IMR-90 (cell line): ENCODE measurements around the gene TP63. TPM values are rescaled to one million over a fixed set of nuclear protein-coding genes. Genes with fewer than 3 reads are reported as not detected.

Experiments
- ATAC-seq: fragments of 200-7000 bp; cut with Tn5 transposase; 2 replicates; pipeline ENCODE4 v1.9.1; 2020; ENCODE audit warnings: low read depth, mild to moderate bottlenecking, moderate library complexity
- BruUV-seq: library from RNA; stranded (reverse); fragments of 400-500 nt; replicated peaks from 2 replicates; lab custom pipeline; 2021; lab: Mats Ljungman, UMichigan
- CTCF ChIA-PET: fragments of 300-600 bp; formaldehyde crosslinking; extraction: SDS; loops from one replicate; lab custom pipeline; 2021; ENCODE audit warnings: antibody characterized with exemption; lab: Yijun Ruan, JAX
- POLR2A ChIA-PET: fragments of 300-600 bp; sonication (Branson Sonifier 250); formaldehyde crosslinking; loops from one replicate; lab custom pipeline; 2022; ENCODE audit warnings: antibody characterized with exemption; ENCODE audit not compliant: unreplicated experiment; lab: Charles Lee
- DNase-seq: peaks from one replicate; pipeline ENCODE4 v3.0.0; 2013
- H2AFZ ChIP-seq: replicated peaks from 2 replicates; pipeline ENCODE3; 2013; ENCODE audit warnings: low read length, mild to moderate bottlenecking; ENCODE audit not compliant: poor library complexity
- H2AK5ac ChIP-seq: 2 replicates; pipeline ENCODE4 v1.6.1; 2013; ENCODE audit warnings: low read depth, low read length, inconsistent platforms
- H2AK9ac ChIP-seq: replicated peaks from 2 replicates; pipeline ENCODE3; 2013; ENCODE audit warnings: mild to moderate bottlenecking, low read depth, low read length, moderate library complexity; ENCODE audit not compliant: poor library complexity
- H2BK120ac ChIP-seq: 2 replicates; pipeline ENCODE4 v1.6.1; 2013; ENCODE audit warnings: low read depth, low read length, inconsistent platforms
- H2BK15ac ChIP-seq: 3 replicates; pipeline ENCODE4 v1.6.1; 2013; ENCODE audit warnings: low read depth, low read length, inconsistent platforms
- H2BK20ac ChIP-seq: 2 replicates; pipeline ENCODE4 v1.6.1; 2013; ENCODE audit warnings: low read depth, mild to moderate bottlenecking, inconsistent platforms, low read length, moderate library complexity
- H2BK5ac ChIP-seq: 2 replicates; pipeline ENCODE4 v1.6.1; 2013; ENCODE audit warnings: mild to moderate bottlenecking, low read depth, low read length, inconsistent platforms; ENCODE audit not compliant: poor library complexity, severe bottlenecking
- H3K14ac ChIP-seq: replicated peaks from 2 replicates; pipeline ENCODE4 v1.6.1; 2013; ENCODE audit warnings: low read depth, low read length, inconsistent platforms
- H3K18ac ChIP-seq: 2 replicates; pipeline ENCODE4 v1.6.1; 2013; ENCODE audit warnings: low read depth, low read length, control low read depth
- H3K23ac ChIP-seq: 2 replicates; pipeline ENCODE4 v1.6.1; 2013; ENCODE audit warnings: low read depth, low read length, inconsistent platforms
- H3K27ac ChIP-seq: 2 replicates; pipeline ENCODE4 v1.5.1; 2013; ENCODE audit warnings: mild to moderate bottlenecking, control low read depth, low read length; ENCODE audit not compliant: insufficient read depth
- H3K27me3 ChIP-seq: 2 replicates; pipeline ENCODE4 v1.6.1; 2013; ENCODE audit warnings: low read length; ENCODE audit not compliant: control insufficient read depth, insufficient read depth
- H3K36me3 ChIP-seq: 2 replicates; pipeline ENCODE4 v1.6.1; 2013; ENCODE audit warnings: low read length, mixed read lengths; ENCODE audit not compliant: control insufficient read depth, insufficient read depth
- H3K4ac ChIP-seq: 2 replicates; pipeline ENCODE4 v1.6.1; 2013; ENCODE audit warnings: low read depth, low read length, inconsistent platforms
- H3K4me1 ChIP-seq: 2 replicates; pipeline ENCODE4 v1.6.1; 2013; ENCODE audit warnings: low read length, mixed read lengths; ENCODE audit not compliant: control insufficient read depth, insufficient read depth
- H3K4me2 ChIP-seq: 2 replicates; pipeline ENCODE4 v1.6.1; 2013; ENCODE audit warnings: low read depth, mild to moderate bottlenecking, control low read depth, low read length, moderate library complexity
- H3K4me3 ChIP-seq: 2 replicates; pipeline ENCODE4 v1.5.1; 2013; ENCODE audit warnings: low read depth, mild to moderate bottlenecking, control low read depth, low read length, moderate library complexity; ENCODE audit not compliant: insufficient read depth
- H3K56ac ChIP-seq: 2 replicates; pipeline ENCODE4 v1.6.1; 2013; ENCODE audit warnings: low read length, inconsistent platforms; ENCODE audit not compliant: insufficient read depth; ENCODE audit errors: extremely low read depth
- H3K79me1 ChIP-seq, 2 experiments: 2 replicates each; pipeline ENCODE4 v1.6.1; 2013; ENCODE audit warnings: low read length in 2 of 2, inconsistent platforms in 1 of 2, low read depth in 1 of 2
- H3K9ac ChIP-seq: 2 replicates; pipeline ENCODE4 v1.6.1; 2013; ENCODE audit warnings: low read depth, low read length, control low read depth
- H3K9me1 ChIP-seq: 2 replicates; pipeline ENCODE4 v1.6.1; 2013; ENCODE audit warnings: low read length, inconsistent platforms; ENCODE audit not compliant: insufficient read depth
- H3K9me3 ChIP-seq: 2 replicates; pipeline ENCODE4 v1.6.1; 2013; ENCODE audit warnings: low read length; ENCODE audit not compliant: control insufficient read depth, insufficient read depth
- H4K20me1 ChIP-seq: 2 replicates; pipeline ENCODE4 v1.6.1; 2013; ENCODE audit warnings: low read length, inconsistent platforms; ENCODE audit not compliant: insufficient read depth
- H4K5ac ChIP-seq: 2 replicates; pipeline ENCODE4 v1.6.1; 2013; ENCODE audit warnings: mild to moderate bottlenecking, low read depth, low read length, control low read depth
- H4K8ac ChIP-seq, 2 experiments: 2 replicates each; pipeline ENCODE4 v1.6.1; 2013; ENCODE audit warnings: low read depth in 2 of 2, low read length in 2 of 2, control low read depth in 1 of 2, inconsistent platforms in 1 of 2
- H4K91ac ChIP-seq: 2 replicates; pipeline ENCODE4 v1.6.1; 2013; ENCODE audit warnings: low read depth, low read length, inconsistent platforms; ENCODE audit not compliant: insufficient read depth
- CHD1 ChIP-seq: IDR thresholded peaks from 2 replicates; pipeline ENCODE4 v1.6.1; 2012; ENCODE audit warnings: low read depth, low read length, improper control_type of control experiment
- FOS ChIP-seq: fragments of 150-350 bp; IDR thresholded peaks from 2 replicates; pipeline ENCODE4 v1.6.1; 2016; ENCODE audit warnings: low read depth, low read length
- MAZ ChIP-seq: IDR thresholded peaks from 2 replicates; pipeline ENCODE4 v1.6.1; 2012; ENCODE audit warnings: low read depth, mild to moderate bottlenecking, low read length, improper control_type of control experiment, moderate library complexity, borderline replicate concordance
- MXI1 ChIP-seq: IDR thresholded peaks from 2 replicates; pipeline ENCODE4 v1.6.1; 2012; ENCODE audit warnings: low read depth, mild to moderate bottlenecking, low read length, moderate library complexity, borderline replicate concordance
- RAD21 ChIP-seq: IDR thresholded peaks from 2 replicates; pipeline ENCODE4 v1.6.1; 2012; ENCODE audit warnings: low read length, improper control_type of control experiment
- RFX5 ChIP-seq: IDR thresholded peaks from 2 replicates; pipeline ENCODE4 v1.8.0; 2012; ENCODE audit warnings: low read depth, mild to moderate bottlenecking, low read length, moderate library complexity
- SMC3 ChIP-seq: fragments of 150-350 bp; IDR thresholded peaks from 2 replicates; pipeline ENCODE4 v1.6.1; 2016; ENCODE audit warnings: low read depth, mild to moderate bottlenecking, antibody characterized with exemption, low read length, moderate library complexity
- USF2 ChIP-seq: fragments of 150-350 bp; IDR thresholded peaks from 2 replicates; pipeline ENCODE4 v1.6.1; 2017; ENCODE audit warnings: mild to moderate bottlenecking, antibody characterized with exemption, low read length, low read depth
- WGBS, 2 experiments: methylation state at CpG; one replicate each; pipeline versions ENCODE4 v1.1.5 to v1.1.7; 2013; ENCODE audit warnings: missing lambda C conversion rate in 2 of 2; ENCODE audit not compliant: insufficient read length in 1 of 2; ENCODE audit errors: extremely low coverage in 2 of 2; 5-methylcytosine and 5-hydroxymethylcytosine counted together
- dilution Hi-C: fragments of 300-500 bp; cut with HindIII; formaldehyde crosslinking; loops from one replicate; pipeline ENCODE4 v1.14.3; 2018; ENCODE audit warnings: low sequenced_read_pairs; ENCODE audit not compliant: unreplicated experiment
- in situ Hi-C: fragments of 300-500 bp; cut with MboI; formaldehyde crosslinking; loops from 3 replicates; pipeline ENCODE4 v1.14.3; 2019; ENCODE audit warnings: low sequenced_read_pairs, inconsistent platforms, mixed read lengths
- intact Hi-C: fragments of 100-400 bp; cut with micrococcal nuclease; formaldehyde crosslinking; loops from 2 replicates; pipeline ENCODE4 v1.10.0; 2022
- polyA plus RNA-seq, 3 experiments: library from polyadenylated mRNA; depleted of rRNA; stranded (reverse); fragments of >200 nt; gene quantifications; 2 replicates each; pipeline ENCODE4 v1.2.3, GENCODE V29; 2012; ENCODE audit warnings: low replicate concordance in 1 of 3
- total RNA-seq: library from RNA; depleted of rRNA; stranded (reverse); fragments of >200 nt; gene quantifications from 2 replicates; pipeline ENCODE4 v1.2.3, GENCODE V29; 2012

TP63 gene
- total and polyA plus RNA-seq, 2 of the 4 experiments (the other 2 are of a cell fraction), result not detected

- BruUV-seq, result no TSS peak
- in situ Hi-C loops, result no loop called here
- H4K5ac ChIP-seq, result no peak overlapping the region
- WGBS, 2 experiments, result no CpG with 5 or more reads among the region's 1 CpG
- no peak overlapping the region for H2BK120ac ChIP-seq
- no peak overlapping the region for H3K23ac ChIP-seq
- H3K4me1 ChIP-seq, result peaks cover 4% of the 10 kb centered on the region; the same call in 1 of the 2 replicates
- H3K9ac ChIP-seq, result no peak overlapping the region
- no peak overlapping the region for H3K4me2 ChIP-seq
- H3K9me1 ChIP-seq, result peaks cover 2% of the 10 kb centered on the region; the same call in 1 of the 2 replicates
- no peaks in the 10 kb centered on the region for H4K20me1 ChIP-seq
- TF ChIP-seq FOS (no peak), RAD21 (no peak), SMC3 (no peak), RFX5 (no peak), MXI1 (no peak), CHD1 (no peak), USF2 (no peak), MAZ (no peak)
- no peak overlapping the region for H3K4ac ChIP-seq
- H3K27ac ChIP-seq, result no peak overlapping the region
- no peak overlapping the region for H2AFZ ChIP-seq
- DNase-seq (no peak), ATAC-seq (no peak)
- H3K4me3 ChIP-seq, result no peak overlapping the region
- H3K56ac ChIP-seq, result no peak overlapping the region
- CTCF ChIA-PET, result no interaction called here
- no peak overlapping the region for H2AK5ac ChIP-seq
- H2BK5ac ChIP-seq, result no peak overlapping the region
- H2BK20ac ChIP-seq, result no peak overlapping the region
- dilution Hi-C loops, result no loop called here
- H3K18ac ChIP-seq, result no peak overlapping the region
- H4K91ac ChIP-seq, result no peak overlapping the region
- H3K27me3 ChIP-seq, result no peaks in the 10 kb centered on the region
- H2BK15ac ChIP-seq, result no peak overlapping the region
- intact Hi-C loops, result no loop called here
- no peaks in the 10 kb centered on the region for H3K79me1 ChIP-seq
- no peaks in the 10 kb centered on the region for H3K36me3 ChIP-seq
- H4K8ac ChIP-seq, result no peak overlapping the region
- no peaks in the 10 kb centered on the region for H3K9me3 ChIP-seq
- no peak overlapping the region for H2AK9ac ChIP-seq
- POLR2A ChIA-PET, result no interaction called here
- no peak overlapping the region for H3K14ac ChIP-seq
Observed at GRCh38 chr3:189911001-189911400, 279.8 kb downstream of the TP63 start.
